Ramos (cell line): Measurements from ENCODE around the gene BCAS3.

Source experiments
- in situ Hi-C: fragments of 300-500 bp; cut with MboI; formaldehyde crosslinking; loops from one replicate; pipeline ENCODE4 v1.14.3; 2022; ENCODE audit warnings: low sequenced_read_pairs; ENCODE audit not compliant: unreplicated experiment

Gene BCAS3

GRCh38 chr17:61338874-61339478 lies 661.3 kb downstream of the BCAS3 start:
- in situ Hi-C loops = no loop called here

DNA sequence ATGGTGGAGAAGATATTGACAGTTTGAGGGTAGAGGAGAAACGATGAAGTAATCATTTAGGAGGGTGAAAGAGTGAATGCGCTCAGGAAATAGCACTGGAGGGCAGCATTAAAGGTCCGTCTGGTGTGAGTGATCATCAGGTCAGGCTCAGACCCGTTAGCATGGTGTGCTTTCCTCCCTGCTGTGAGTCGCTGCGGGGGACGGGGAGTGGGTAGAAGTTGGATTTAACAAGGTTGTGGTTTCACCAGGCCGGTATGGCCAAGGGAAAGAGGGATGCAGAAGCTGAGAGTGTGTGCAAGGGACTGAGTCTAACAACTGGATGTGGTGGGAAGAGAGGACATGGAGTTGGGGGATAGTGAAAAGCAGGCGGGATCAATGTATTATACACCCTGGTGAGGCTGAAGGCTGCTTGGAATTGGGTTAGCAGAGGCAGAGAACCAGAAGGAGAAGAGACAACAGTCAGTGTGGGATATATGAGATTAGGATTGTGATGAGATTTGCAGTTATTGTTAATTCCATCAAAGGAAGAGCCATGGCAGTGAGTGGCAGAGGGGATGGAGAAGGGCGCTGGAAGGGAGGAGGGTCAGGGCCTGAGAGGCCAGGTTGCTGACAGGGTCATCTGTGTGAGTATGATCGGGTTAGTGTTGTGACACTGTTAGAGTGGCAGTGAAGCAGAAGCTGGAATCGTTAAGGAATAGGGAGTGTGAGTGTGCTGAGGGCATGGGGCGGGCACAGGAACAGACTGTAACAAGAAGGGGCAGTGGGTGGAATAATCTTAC lies 663.0 kb downstream of the BCAS3 start:
- in situ Hi-C loops = no loop called here

DNA sequence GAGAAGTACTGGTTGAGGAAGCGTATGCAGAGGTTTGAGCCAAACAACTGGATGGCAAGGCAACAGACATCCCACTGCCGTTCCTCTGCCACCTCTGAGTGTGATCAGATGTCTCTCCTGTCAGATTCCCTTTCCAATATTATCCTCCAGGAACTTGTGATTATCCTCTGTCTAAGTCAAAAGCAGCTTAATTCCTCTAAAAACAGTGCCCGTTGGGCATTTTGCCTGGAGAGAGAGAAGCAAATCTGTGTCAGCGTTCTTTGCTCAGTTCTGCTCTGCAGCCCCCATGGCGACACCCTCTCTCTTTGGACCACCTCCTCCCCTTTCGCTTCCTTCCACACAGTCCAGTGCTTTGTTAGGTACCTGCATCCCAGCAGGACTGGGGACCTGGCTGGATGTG lies 665.9 kb downstream of the BCAS3 start:
- in situ Hi-C loops = no loop called here

GRCh38 chr17:61345061-61345460 lies 667.4 kb downstream of the BCAS3 start:
- in situ Hi-C loops = no loop called here

DNA sequence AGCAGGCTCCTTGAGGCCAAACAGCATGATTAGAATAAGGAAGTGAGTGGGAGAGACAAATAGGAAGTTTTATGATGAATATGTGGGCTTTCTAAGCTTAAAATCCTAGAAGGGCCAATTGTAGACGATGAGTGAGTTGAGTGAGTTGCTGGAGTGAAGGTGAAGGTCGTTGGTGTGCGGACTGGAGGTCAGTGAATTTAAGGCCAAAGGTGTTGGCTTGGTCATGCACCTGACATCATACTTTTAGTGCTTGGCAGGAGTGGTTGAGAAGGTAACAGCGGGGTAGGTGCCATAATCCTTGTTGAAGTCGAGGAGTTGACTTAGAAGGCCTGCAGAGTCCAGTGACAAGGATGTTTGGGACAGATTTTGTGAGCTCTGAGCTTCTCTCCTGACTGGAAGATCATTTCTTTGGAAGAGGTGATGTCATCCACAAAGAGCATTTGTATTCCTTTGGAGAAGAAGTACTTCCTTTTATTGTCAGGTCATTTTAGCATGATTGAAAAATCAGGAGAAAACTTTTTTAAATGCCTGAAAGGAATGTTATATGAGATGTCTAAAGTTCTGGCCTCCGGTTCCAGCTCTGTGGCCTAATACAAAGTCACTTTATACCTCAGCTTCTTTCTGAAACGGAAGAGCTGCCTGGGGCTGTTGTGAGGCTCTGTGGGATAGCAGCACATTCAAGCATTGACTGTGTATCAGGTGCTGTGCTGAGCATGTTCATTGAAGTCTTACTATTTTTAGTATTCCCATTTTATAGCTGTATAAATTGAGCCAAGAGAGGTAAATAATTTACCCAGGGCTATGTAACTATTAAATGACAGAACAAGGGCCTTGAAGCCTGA lies 668.4 kb downstream of the BCAS3 start:
- in situ Hi-C loops = no loop called here

DNA sequence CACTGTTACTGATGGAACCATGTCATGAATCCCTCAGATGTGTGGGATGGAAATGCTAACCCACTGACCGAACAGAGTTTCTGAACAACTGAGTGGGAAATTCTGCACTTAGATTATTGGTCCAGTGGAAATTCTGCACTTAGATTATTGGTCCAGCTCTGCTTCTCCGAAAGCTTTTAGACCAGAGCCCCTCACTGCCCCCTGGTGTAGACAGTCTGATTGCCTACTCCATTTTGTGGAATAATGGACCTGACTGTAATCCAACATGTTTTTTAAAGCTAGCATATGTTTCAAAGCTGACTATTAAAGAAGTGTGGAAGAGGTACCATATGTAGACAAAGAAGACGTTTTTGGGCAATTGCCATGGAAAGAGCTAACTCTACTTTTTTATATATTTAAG lies 671.7 kb downstream of the BCAS3 start:
- in situ Hi-C loops = no loop called here

GRCh38 chr17:61351745-61352407 lies 674.2 kb downstream of the BCAS3 start:
- in situ Hi-C loops = loop anchor here (25.0 kb wide), 1 partner anchor 615 kb away; no protein-coding TSS in a partner anchor

- in situ Hi-C loops = loop anchor here (25.0 kb wide), 1 partner anchor 615 kb away; no protein-coding TSS in a partner anchor
Measured at GRCh38 chr17:61352408-61352770, 674.7 kb downstream of the BCAS3 start.

GRCh38 chr17:61352781-61353491 lies 675.3 kb downstream of the BCAS3 start:
- in situ Hi-C loops = loop anchor here (25.0 kb wide), 1 partner anchor 616 kb away; no protein-coding TSS in a partner anchor

DNA sequence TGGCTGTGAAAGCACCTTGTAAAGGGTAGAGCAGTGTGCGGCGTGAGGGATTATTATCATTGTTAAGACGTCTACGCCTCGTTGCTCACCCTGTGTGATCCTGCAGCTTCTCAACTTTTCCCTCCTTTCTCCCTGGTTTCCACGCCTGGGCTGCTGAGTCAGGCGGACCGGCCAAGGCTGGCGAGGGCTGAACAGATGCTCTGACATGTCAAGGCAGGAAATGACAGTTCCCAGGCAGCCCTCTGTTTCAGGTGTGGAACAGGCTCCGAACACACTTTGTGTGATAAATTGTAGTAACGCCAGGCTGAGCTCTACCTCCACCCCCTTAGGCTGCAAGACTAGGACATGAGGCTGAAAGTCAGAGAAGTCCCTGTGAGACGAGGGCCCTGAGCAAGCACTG lies 676.0 kb downstream of the BCAS3 start:
- in situ Hi-C loops = loop anchor here (25.0 kb wide), 1 partner anchor 616 kb away; no protein-coding TSS in a partner anchor

GRCh38 chr17:61354895-61355874 lies 677.5 kb downstream of the BCAS3 start:
- in situ Hi-C loops = loop anchor here (25.0 kb wide), 1 partner anchor 618 kb away; no protein-coding TSS in a partner anchor

GRCh38 chr17:61357061-61357460 lies 679.4 kb downstream of the BCAS3 start:
- in situ Hi-C loops = loop anchor here (25.0 kb wide), 1 partner anchor 620 kb away; no protein-coding TSS in a partner anchor

DNA sequence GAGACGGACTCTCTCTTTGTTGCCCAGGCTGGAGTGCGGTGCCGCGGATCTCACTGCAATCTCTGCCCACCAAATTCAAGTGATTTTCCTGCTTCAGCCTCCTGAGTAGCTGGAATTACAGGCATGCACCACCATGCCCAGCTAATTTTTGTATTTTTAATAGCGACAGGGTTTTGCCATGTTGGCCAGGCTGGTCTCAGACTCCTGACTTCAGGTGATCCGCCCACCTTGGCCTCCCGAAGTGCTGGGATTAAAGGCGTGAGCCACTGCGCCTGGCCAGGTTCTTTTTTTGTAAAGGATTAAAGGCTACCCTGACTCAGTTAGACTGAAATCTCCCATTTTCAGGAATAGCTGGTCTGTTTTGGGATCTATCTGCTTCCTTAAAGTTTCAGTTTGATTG lies 681.9 kb downstream of the BCAS3 start:
- in situ Hi-C loops = loop anchor here (25.0 kb wide), 1 partner anchor 622 kb away; no protein-coding TSS in a partner anchor

GRCh38 chr17:61360318-61360943 lies 682.8 kb downstream of the BCAS3 start:
- in situ Hi-C loops = loop anchor here (25.0 kb wide), 1 partner anchor 623 kb away; no protein-coding TSS in a partner anchor

DNA sequence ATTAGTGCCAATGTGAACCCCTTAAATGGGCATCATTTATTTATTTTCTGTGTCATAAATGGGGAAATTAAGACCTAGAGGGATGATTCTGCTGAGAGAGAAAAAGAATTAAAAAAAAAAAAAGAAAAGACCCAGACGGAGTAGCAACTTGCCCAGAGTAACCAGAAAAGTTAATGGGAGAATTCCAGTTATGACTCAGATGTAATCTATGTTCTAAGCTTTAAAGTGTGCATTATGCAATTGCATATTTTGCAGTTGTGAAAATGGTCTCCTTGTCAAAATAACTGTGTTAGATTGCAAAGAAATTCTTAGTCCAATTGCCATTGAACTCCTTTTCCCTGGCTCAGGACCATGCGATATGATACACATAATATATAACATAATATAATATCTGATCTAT lies 683.4 kb downstream of the BCAS3 start:
- in situ Hi-C loops = loop anchor here (25.0 kb wide), 1 partner anchor 624 kb away; no protein-coding TSS in a partner anchor

GRCh38 chr17:61362396-61362795 lies 684.7 kb downstream of the BCAS3 start:
- in situ Hi-C loops = loop anchor here (25.0 kb wide), 1 partner anchor 625 kb away; no protein-coding TSS in a partner anchor

GRCh38 chr17:61362852-61363600 lies 685.4 kb downstream of the BCAS3 start:
- in situ Hi-C loops = loop anchor here (25.0 kb wide), 1 partner anchor 626 kb away; no protein-coding TSS in a partner anchor
